SIG-M5 (cell line): ENCODE results near the gene CNGB1.
"Not testable (repeated sequence)": the region's sequence is repeated elsewhere in the genome, so short reads cannot be mapped to it uniquely, and the experiment has no call there.

Source experiments
- DNase-seq: peaks from one replicate; lab custom pipeline; 2025; lab: John Stamatoyannopoulos, UW

CNGB1 gene

GRCh38 chr16:57904101-57904500, 66.8 kb downstream of the CNGB1 start:
- no peak for DNase-seq

GRCh38 chr16:57903656-57904055, 67.3 kb downstream of the CNGB1 start:
- DNase-seq = no peak

- DNase-seq = no peak
Measured at GRCh38 chr16:57901480-57902069, 69.4 kb downstream of the CNGB1 start.

GRCh38 chr16:57900796-57901479, 70.0 kb downstream of the CNGB1 start:
- no peak for DNase-seq

- no peak for DNase-seq
Measured at GRCh38 chr16:57899771-57900661, 70.9 kb downstream of the CNGB1 start.

GRCh38 chr16:57898961-57899360, 72.0 kb downstream of the CNGB1 start:
- no peak for DNase-seq

GRCh38 chr16:57897996-57898395, 72.9 kb downstream of the CNGB1 start:
- DNase-seq = no peak

GRCh38 chr16:57897053-57897784, 73.7 kb downstream of the CNGB1 start:
- no peak for DNase-seq

- DNase-seq = not testable (repeated sequence)
Measured at GRCh38 chr16:57895081-57895547, 75.8 kb downstream of the CNGB1 start.

- DNase-seq = no peak
Measured at GRCh38 chr16:57894390-57895080, 76.4 kb downstream of the CNGB1 start.

- no peak for DNase-seq
Measured at GRCh38 chr16:57893559-57894389, 77.2 kb downstream of the CNGB1 start.

- DNase-seq = no peak
Measured at GRCh38 chr16:57893217-57893558, 77.7 kb downstream of the CNGB1 start.

- DNase-seq = no peak
Measured at GRCh38 chr16:57892447-57893096, 78.4 kb downstream of the CNGB1 start.

- DNase-seq = no peak
Measured at GRCh38 chr16:57892041-57892440, 78.9 kb downstream of the CNGB1 start.

GRCh38 chr16:57890752-57891111, 80.2 kb downstream of the CNGB1 start:
- DNase-seq = no peak

GRCh38 chr16:57889960-57890751, 80.8 kb downstream of the CNGB1 start:
- DNase-seq = no peak

- DNase-seq = no peak
Measured at GRCh38 chr16:57889522-57889921, 81.4 kb downstream of the CNGB1 start.

GRCh38 chr16:57889111-57889510, 81.8 kb downstream of the CNGB1 start:
- DNase-seq = no peak

- DNase-seq = no peak
Measured at GRCh38 chr16:57888128-57888527, 82.8 kb downstream of the CNGB1 start.
